ENCODE results near the gene LCOR.

DNA sequence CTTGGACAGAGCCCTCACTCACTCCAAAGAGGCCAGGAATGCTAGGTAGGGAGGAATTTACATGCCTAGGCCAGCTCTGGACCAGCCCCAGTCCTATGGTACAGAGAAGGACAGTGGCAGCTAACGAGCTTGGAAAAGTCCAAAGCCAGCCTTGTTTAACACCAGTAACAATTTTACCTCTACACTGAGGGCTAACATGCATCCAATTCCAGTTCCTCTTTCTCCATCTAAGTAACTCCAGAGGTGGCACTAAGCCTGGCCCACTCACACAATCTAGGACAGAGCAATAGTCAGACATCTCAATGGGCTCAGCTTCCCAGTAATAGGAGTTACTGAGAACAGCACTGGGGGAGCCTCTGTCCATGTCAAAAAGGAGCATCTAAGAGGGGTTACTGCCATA is 5.7 kb upstream of the LCOR start:
- TF ChIP-seq EZH2 (IDR thresholded peaks at IDR 0.05; ENCODE audit: low read length, unreplicated experiment) (no peak), EZH2phosphoT487 (IDR thresholded peaks at IDR 0.05; ENCODE audit: borderline replicate concordance, low read length) (no peak)

Data from PC-3 (cell line).